HEK293 (cell line): ENCODE measurements around the gene ACSF2.

ENCODE experiments used
- CTCF ChIA-PET: fragments of 350-600 bp; formaldehyde crosslinking; extraction: SDS; loops from one replicate; lab custom pipeline; 2021; ENCODE audit warnings: antibody characterized with exemption; lab: Yijun Ruan, JAX
- POLR2A ChIA-PET: fragments of 300-600 bp; formaldehyde crosslinking; extraction: SDS; loops from one replicate; lab custom pipeline; 2020; ENCODE audit warnings: antibody characterized with exemption, inconsistent platforms; lab: Yijun Ruan, JAX
- H3K27ac ChIP-seq: fragments of 200-500 bp; sonication (Bioruptor generic); 2 replicates; pipeline ENCODE4 v1.5.1; 2014; ENCODE audit warnings: low read depth, low read length, control low read depth, inconsistent platforms; ENCODE audit errors: extremely low read depth
- H3K36me3 ChIP-seq, 2 experiments: fragments of 200-500 bp in 1 of 2; sonication (Bioruptor generic) in 1 of 2; 1 replicate in 1 of 2; 2 replicates in 1 of 2; pipeline ENCODE4 v1.5.1; 2014 to 2017; ENCODE audit warnings: inconsistent platforms in 2 of 2, low read length in 2 of 2; ENCODE audit not compliant: control insufficient read depth in 2 of 2, insufficient read depth in 1 of 2
- H3K4me1 ChIP-seq: fragments of 200-500 bp; sonication (Bioruptor generic); 2 replicates; pipeline ENCODE4 v1.5.1; 2014; ENCODE audit warnings: mild to moderate bottlenecking, low read length, inconsistent platforms; ENCODE audit not compliant: control insufficient read depth, insufficient read depth
- H3K4me3 ChIP-seq: 2 replicates; pipeline ENCODE4 v1.5.1; 2011; ENCODE audit warnings: low read depth, mild to moderate bottlenecking, control low read depth, low read length, moderate library complexity
- H3K9me3 ChIP-seq: fragments of 200-500 bp; sonication (Bioruptor generic); 2 replicates; pipeline ENCODE4 v1.5.1; 2014; ENCODE audit warnings: low read depth, low read length, inconsistent platforms; ENCODE audit not compliant: control insufficient read depth, insufficient read depth
- GLI4 ChIP-seq: fragments of 450-650 bp; formaldehyde crosslinking; IDR thresholded peaks from 2 replicates; pipeline ENCODE4 v1.5.1; 2016; ENCODE audit warnings: missing biosample characterization, missing genetic modification characterization
- GLIS2 ChIP-seq: fragments of 450-650 bp; formaldehyde crosslinking; IDR thresholded peaks from 2 replicates; pipeline ENCODE4 v1.5.1; 2016; ENCODE audit warnings: missing biosample characterization, missing genetic modification characterization
- HOXC10 ChIP-seq: sonication (generic); formaldehyde crosslinking; IDR thresholded peaks from 2 replicates; pipeline ENCODE4 v1.8.1; 2023; ENCODE audit warnings: mild to moderate bottlenecking, missing genetic modification reagents
- KLF1 ChIP-seq: fragments of 450-650 bp; formaldehyde crosslinking; IDR thresholded peaks from 2 replicates; pipeline ENCODE4 v1.5.1; 2016; ENCODE audit warnings: missing biosample characterization, missing genetic modification characterization
- KLF17 ChIP-seq: fragments of 450-650 bp; formaldehyde crosslinking; IDR thresholded peaks from 2 replicates; pipeline ENCODE4 v1.5.1; 2016; ENCODE audit warnings: missing biosample characterization, missing genetic modification characterization
- KLF9 ChIP-seq: fragments of 450-650 bp; formaldehyde crosslinking; IDR thresholded peaks from 2 replicates; pipeline ENCODE4 v1.5.1; 2016; ENCODE audit warnings: missing biosample characterization, missing genetic modification characterization, low read depth
- PATZ1 ChIP-seq: fragments of 450-650 bp; formaldehyde crosslinking; IDR thresholded peaks from 2 replicates; pipeline ENCODE4 v1.5.1; 2016; ENCODE audit warnings: missing biosample characterization, missing genetic modification characterization
- RBAK ChIP-seq: fragments of 450-650 bp; formaldehyde crosslinking; IDR thresholded peaks from 2 replicates; pipeline ENCODE4 v1.5.1; 2016; ENCODE audit warnings: missing biosample characterization, missing genetic modification characterization
- REPIN1 ChIP-seq: fragments of 450-650 bp; formaldehyde crosslinking; IDR thresholded peaks from 2 replicates; pipeline ENCODE4 v1.5.1; 2017; ENCODE audit warnings: missing biosample characterization, missing genetic modification characterization, low read depth
- YY1 ChIP-seq: fragments of 450-650 bp; formaldehyde crosslinking; IDR thresholded peaks from 2 replicates; pipeline ENCODE4 v1.5.1; 2018; ENCODE audit warnings: missing biosample characterization, missing genetic modification characterization
- ZBTB49 ChIP-seq: fragments of 450-650 bp; formaldehyde crosslinking; IDR thresholded peaks from 2 replicates; pipeline ENCODE4 v1.5.1; 2016; ENCODE audit warnings: missing biosample characterization, missing genetic modification characterization, low read depth
- ZIC2 ChIP-seq: fragments of 450-650 bp; formaldehyde crosslinking; IDR thresholded peaks from 2 replicates; pipeline ENCODE4 v1.5.1; 2016; ENCODE audit warnings: missing biosample characterization, missing genetic modification characterization
- ZNF16 ChIP-seq: fragments of 450-650 bp; formaldehyde crosslinking; IDR thresholded peaks from 2 replicates; pipeline ENCODE4 v1.5.1; 2016; ENCODE audit warnings: low read depth, missing biosample characterization, missing genetic modification characterization
- ZNF184 ChIP-seq: fragments of 450-650 bp; IDR thresholded peaks from 2 replicates; pipeline ENCODE4 v1.5.1; 2018; ENCODE audit warnings: missing biosample characterization, mild to moderate bottlenecking, missing genetic modification characterization
- ZNF280C ChIP-seq: fragments of 450-650 bp; formaldehyde crosslinking; IDR thresholded peaks from 2 replicates; pipeline ENCODE4 v1.5.1; 2016; ENCODE audit warnings: missing biosample characterization, missing genetic modification characterization
- ZNF292 ChIP-seq: fragments of 450-650 bp; formaldehyde crosslinking; IDR thresholded peaks from 2 replicates; pipeline ENCODE4 v1.5.1; 2016; ENCODE audit warnings: low read depth, missing biosample characterization, missing genetic modification characterization, borderline replicate concordance
- ZNF354C ChIP-seq: fragments of 450-650 bp; formaldehyde crosslinking; IDR thresholded peaks from 2 replicates; pipeline ENCODE4 v1.5.1; 2016; ENCODE audit warnings: missing biosample characterization, missing genetic modification characterization, low read depth, borderline replicate concordance
- ZNF548 ChIP-seq: fragments of 450-650 bp; formaldehyde crosslinking; IDR thresholded peaks from 2 replicates; pipeline ENCODE4 v1.5.1; 2016; ENCODE audit warnings: missing biosample characterization, missing genetic modification characterization
- ZNF558 ChIP-seq: fragments of 450-650 bp; formaldehyde crosslinking; IDR thresholded peaks from 2 replicates; pipeline ENCODE4 v1.5.1; 2016; ENCODE audit warnings: missing biosample characterization, missing genetic modification characterization
- ZNF701 ChIP-seq: fragments of 450-650 bp; formaldehyde crosslinking; IDR thresholded peaks from 2 replicates; pipeline ENCODE4 v1.5.1; 2016; ENCODE audit warnings: missing biosample characterization, missing genetic modification characterization
- ZNF747 ChIP-seq: fragments of 450-650 bp; formaldehyde crosslinking; IDR thresholded peaks from 2 replicates; pipeline ENCODE4 v1.5.1; 2016; ENCODE audit warnings: missing biosample characterization, missing genetic modification characterization

Gene ACSF2

GRCh38 chr17:50495918-50496317 is 69.9 kb downstream of the ACSF2 start (continued):
- no peak for TF ChIP-seq HOXC10 (CRISPR knock-in tag)
- no peak for TF ChIP-seq PATZ1 (tag by site-specific recombination)
- no peak for TF ChIP-seq YY1 (tag by site-specific recombination)
- no peak for TF ChIP-seq ZNF548 (tag by site-specific recombination)

- Histone ChIP-seq H3K36me3 (no peaks in the 10 kb centered on the region), H3K9me3 (no peaks in the 10 kb centered on the region), H3K4me1 (0 out of 2 replicates have a peak, but pooled peaks cover 3% of the 10 kb centered on the region), H3K4me3 (no peak overlapping the region), H3K27ac (no peak overlapping the region)
- peak; percentile 47; the same call in 1 of the 2 replicates for TF ChIP-seq KLF17
- TF ChIP-seq ZIC2 (tag by site-specific recombination): peak; percentile 60
- no peak for TF ChIP-seq ZNF558 (tag by site-specific recombination)
- TF ChIP-seq KLF9 (tag by site-specific recombination): no peak
- CTCF ChIA-PET: interaction anchor here (0.7 to 7.5 kb wide), 2 partner anchors 13 to 439 kb away, joined by 3 to 95 read pairs; no protein-coding TSS in a partner anchor
- POLR2A ChIA-PET: no interaction called here
Observed at GRCh38 chr17:50498021-50498874, 72.2 kb downstream of the ACSF2 start.

- POLR2A ChIA-PET: interaction anchor here (0.6 kb wide), 1 partner anchor 29 kb away, joined by 5 read pairs; no protein-coding TSS in a partner anchor
- H3K9me3 ChIP-seq: no peaks in the 10 kb centered on the region
- CTCF ChIA-PET: interaction anchor here (0.7 to 7.5 kb wide), 2 partner anchors 14 to 438 kb away, joined by 3 to 95 read pairs; no protein-coding TSS in a partner anchor
- TF ChIP-seq GLI4 (no peak), ZNF184 (tag by site-specific recombination) (peak; percentile 99), GLIS2 (tag by site-specific recombination) (no peak)
- no peaks in the 10 kb centered on the region for H3K4me1 ChIP-seq
- no peaks in the 10 kb centered on the region for H3K36me3 ChIP-seq
- no peak overlapping the region for H3K27ac ChIP-seq
- no peak overlapping the region for H3K4me3 ChIP-seq
Observed at GRCh38 chr17:50499270-50499669, 73.3 kb downstream of the ACSF2 start.

- Histone ChIP-seq H3K36me3 (no peaks in the 10 kb centered on the region), H3K27ac (no peak overlapping the region), H3K4me3 (no peak overlapping the region), H3K9me3 (no peaks in the 10 kb centered on the region), H3K4me1 (no peaks in the 10 kb centered on the region)
- TF ChIP-seq ZNF280C (tag by site-specific recombination) (no peak), ZNF354C (tag by site-specific recombination) (no peak), ZNF292 (tag by site-specific recombination) (no peak), ZNF16 (tag by site-specific recombination) (no peak), ZNF184 (tag by site-specific recombination) (no peak), ZNF747 (tag by site-specific recombination) (no peak), ZBTB49 (tag by site-specific recombination) (no peak), ZNF701 (no peak), REPIN1 (tag by site-specific recombination) (no peak), RBAK (no peak), KLF1 (tag by site-specific recombination) (no peak)
- CTCF ChIA-PET: interaction anchor here (0.7 to 7.5 kb wide), 2 partner anchors 14 to 25 kb away, joined by 3 to 95 read pairs; no protein-coding TSS in a partner anchor
- POLR2A ChIA-PET: no interaction called here
Observed at GRCh38 chr17:50499721-50500120, 73.7 kb downstream of the ACSF2 start.
